ENCODE results near the gene CDH16. TPM values are rescaled to one million over a fixed set of nuclear protein-coding genes. Genes with fewer than 3 reads are reported as not detected.

The CDH16 gene
- total and polyA plus RNA-seq, 2 of the 13 experiments (the other 11 are each of a cell fraction or from before 2014, with no cell fraction given), result 2.7 to 3.9 TPM

GRCh38 chr16:66881014-66881417 is 37.7 kb downstream of the CDH16 start (continued):
- TF ChIP-seq LBX2 (CRISPR knock-in tag; IDR thresholded peaks at IDR 0.05; ENCODE audit: borderline replicate concordance) (0 out of 2 replicates have a peak, but pooled peaks have one; percentile 1), RFXAP (CRISPR knock-in tag; IDR thresholded peaks at IDR 0.05; ENCODE audit: borderline replicate concordance) (peak; percentile 20; the same call in 1 of the 2 replicates), ZNF577 (CRISPR knock-in tag; IDR thresholded peaks at IDR 0.05; ENCODE audit: borderline replicate concordance, low read depth) (no peak), POGK (CRISPR knock-in tag; conservative IDR thresholded peaks at IDR 0.05) (no peak), ZNF337 (CRISPR knock-in tag; IDR thresholded peaks at IDR 0.05; ENCODE audit: borderline replicate concordance, low read depth) (0 out of 2 replicates have a peak, but pooled peaks have one; percentile 20), ZBTB40 (IDR thresholded peaks at IDR 0.05) (no peak), ZBTB40 (CRISPR knock-in tag; IDR thresholded peaks at IDR 0.05) (peak; percentile 2; the same call in 1 of the 2 replicates), AHDC1 (CRISPR knock-in tag; IDR thresholded peaks at IDR 0.05; ENCODE audit: borderline replicate concordance) (0 out of 2 replicates have a peak, but pooled peaks have one; percentile 47), TEAD3 (CRISPR knock-in tag; optimal IDR thresholded peaks at IDR 0.05; ENCODE audit: borderline replicate concordance) (no peak), TEF (CRISPR knock-in tag; IDR thresholded peaks at IDR 0.05) (0 out of 2 replicates have a peak, but pooled peaks have one; percentile 18)

Measured in HepG2 (cell line).